ENCODE measurements around the gene NHS. TPM values are rescaled to one million over a fixed set of nuclear protein-coding genes. Genes with fewer than 3 reads are reported as not detected.

Gene NHS
- total and polyA plus RNA-seq, 3 donors from 2014 or later = 4.8 to 25.7 (median 21.8) TPM

- intact Hi-C loops (cut with DNase I; ENCODE audit: low total_unique reads) = no loop called here
- WGBS, 2 donors = 81 to 88% methylated on average over 6 of the region's 6 CpGs
- H3K27me3 ChIP-seq = no peaks in the 10 kb centered on the region
- no peak for DNase-seq
- no peak for TF ChIP-seq POLR2A (IDR thresholded peaks at IDR 0.05)
- TF ChIP-seq CTCF (IDR thresholded peaks at IDR 0.05) = no peak
- H3K4me3 ChIP-seq = no peak overlapping the region
- no peak overlapping the region for H3K27ac ChIP-seq
- no peaks in the 10 kb centered on the region for H3K4me1 ChIP-seq
- no peaks in the 10 kb centered on the region for H3K36me3 ChIP-seq (ENCODE audit: low read depth, missing control alignments)
- no peaks in the 10 kb centered on the region for H3K9me3 ChIP-seq
Measured at GRCh38 chrX:17456526-17456925, 81.5 kb downstream of the NHS start.

- no peaks in the 10 kb centered on the region for H3K9me3 ChIP-seq
- no peaks in the 10 kb centered on the region for H3K36me3 ChIP-seq (ENCODE audit: low read depth, missing control alignments)
- H3K4me1 ChIP-seq = no peaks in the 10 kb centered on the region
- peak; percentile 21 for DNase-seq
- no peaks in the 10 kb centered on the region for H3K27me3 ChIP-seq
- H3K27ac ChIP-seq = no peak overlapping the region
- intact Hi-C loops (cut with DNase I; ENCODE audit: low total_unique reads) = no loop called here
- TF ChIP-seq CTCF (IDR thresholded peaks at IDR 0.05) = no peak
- TF ChIP-seq POLR2A (IDR thresholded peaks at IDR 0.05) = no peak
- 56 to 79% methylated on average over 2 to 4 of the region's 4 CpGs for WGBS, 2 donors
- H3K4me3 ChIP-seq = no peak overlapping the region
Measured at GRCh38 chrX:17459008-17459611, 84.1 kb downstream of the NHS start.

GRCh38 chrX:17459661-17460060, 84.7 kb downstream of the NHS start:
- no peak overlapping the region for H3K4me3 ChIP-seq
- intact Hi-C loops (cut with DNase I; ENCODE audit: low total_unique reads) = no loop called here

GRCh38 chrX:17462881-17463280, 87.9 kb downstream of the NHS start:
- DNase-seq = no peak
- Histone ChIP-seq H3K36me3 (ENCODE audit: low read depth, missing control alignments) (no peaks in the 10 kb centered on the region), H3K27me3 (no peaks in the 10 kb centered on the region), H3K27ac (no peak overlapping the region), H3K4me3 (no peak overlapping the region), H3K4me1 (no peaks in the 10 kb centered on the region), H3K9me3 (no peaks in the 10 kb centered on the region)
- TF ChIP-seq CTCF (IDR thresholded peaks at IDR 0.05) (no peak), POLR2A (IDR thresholded peaks at IDR 0.05) (no peak)
- WGBS, 2 donors = 91 to 100% methylated on average over 1 of the region's 1 CpG
- intact Hi-C loops (cut with DNase I; ENCODE audit: low total_unique reads) = no loop called here

More at GRCh38 chrX:17459661-17460060, 84.7 kb downstream of the NHS start:
- DNase-seq = no peak
- Histone ChIP-seq H3K27ac (no peak overlapping the region), H3K36me3 (ENCODE audit: low read depth, missing control alignments) (no peaks in the 10 kb centered on the region), H3K27me3 (no peaks in the 10 kb centered on the region), H3K9me3 (no peaks in the 10 kb centered on the region), H3K4me1 (no peaks in the 10 kb centered on the region)
- 42 to 56% methylated on average over 1 of the region's 1 CpG for WGBS, 2 donors
- TF ChIP-seq POLR2A (IDR thresholded peaks at IDR 0.05) (no peak), CTCF (IDR thresholded peaks at IDR 0.05) (no peak)

- no peak for DNase-seq
Measured at GRCh38 chrX:17464194-17464593, 89.2 kb downstream of the NHS start.

More at GRCh38 chrX:17464194-17464593, 89.2 kb downstream of the NHS start:
- TF ChIP-seq POLR2A (IDR thresholded peaks at IDR 0.05) (no peak), CTCF (IDR thresholded peaks at IDR 0.05) (no peak)
- intact Hi-C loops (cut with DNase I; ENCODE audit: low total_unique reads) = no loop called here
- H3K9me3 ChIP-seq = no peaks in the 10 kb centered on the region
- H3K36me3 ChIP-seq (ENCODE audit: low read depth, missing control alignments) = no peaks in the 10 kb centered on the region
- no peak overlapping the region for H3K27ac ChIP-seq
- no peaks in the 10 kb centered on the region for H3K4me1 ChIP-seq
- H3K4me3 ChIP-seq = no peak overlapping the region
- H3K27me3 ChIP-seq = no peaks in the 10 kb centered on the region
